Dermis blood vessel endothelial cell (primary cell): ENCODE data around the gene PPL. TPM values are rescaled to one million over a fixed set of nuclear protein-coding genes. Genes with fewer than 3 reads are reported as not detected.

ENCODE experiments used
- DNase-seq: peaks from one replicate; pipeline ENCODE4 v3.0.0; 2010
- total RNA-seq: library from RNA; depleted of rRNA; stranded (reverse); fragments of >200 nt; gene quantifications from 2 replicates; pipeline ENCODE4 v1.2.3, GENCODE V29; 2014

The PPL gene
- total RNA-seq, 1 donor from 2014 or later = 3.6 TPM

GRCh38 chr16:4860727-4861342 is 76.1 kb downstream of the PPL start:
- DNase-seq = no peak

GRCh38 chr16:4859900-4860255 is 77.1 kb downstream of the PPL start:
- peak; percentile 85 for DNase-seq

- DNase-seq = peak; percentile 76
These were observed 77.6 kb downstream of the PPL start for GRCh38 chr16:4859190-4859899.

- DNase-seq = no peak
These were observed 81.1 kb downstream of the PPL start for GRCh38 chr16:4855804-4856203.

GRCh38 chr16:4855371-4855770 is 81.6 kb downstream of the PPL start:
- DNase-seq = no peak

- peak; percentile 72 for DNase-seq
These were observed 84.6 kb downstream of the PPL start for GRCh38 chr16:4852221-4852872.

- DNase-seq = no peak
These were observed 86.7 kb downstream of the PPL start for GRCh38 chr16:4850211-4850610.

GRCh38 chr16:4847774-4848587 is 89.0 kb downstream of the PPL start:
- DNase-seq = peak; percentile 82

- DNase-seq = peak; percentile 99
These were observed 89.8 kb downstream of the PPL start, which contains the start of the genes GLYR1 and UBN1 for GRCh38 chr16:4846901-4847773. TSS of gene GLYR1 (minus strand) at chr16:4847288. CDS start at chr16:4847265, 23 bp downstream. TSS of gene UBN1 (plus strand) at chr16:4847481. CDS start at chr16:4852918, 5,437 bp downstream.

- DNase-seq = peak; percentile 77
These were observed 90.4 kb downstream of the PPL start for GRCh38 chr16:4846503-4846900.

GRCh38 chr16:4840984-4841383 is 96.0 kb downstream of the PPL start:
- DNase-seq = no peak

- peak; percentile 33 for DNase-seq
These were observed 97.0 kb downstream of the PPL start for GRCh38 chr16:4839942-4840341.

- no peak for DNase-seq
These were observed 99.0 kb downstream of the PPL start for GRCh38 chr16:4837733-4838501.

GRCh38 chr16:4836727-4837126 is 100.2 kb downstream of the PPL start:
- DNase-seq = no peak

GRCh38 chr16:4833584-4833983 is 103.4 kb downstream of the PPL start:
- DNase-seq = no peak

- DNase-seq = no peak
These were observed 104.1 kb downstream of the PPL start for GRCh38 chr16:4832698-4833343.
